SHP77 (cell line): ENCODE measurements around the gene NBPF1.
"Not testable (repeated sequence)": the region's sequence is repeated elsewhere in the genome, so short reads cannot be mapped to it uniquely, and the experiment has no call there.

Source experiments
- DNase-seq, 2 experiments: peaks; one replicate each; lab custom pipeline; 2025; lab: John Stamatoyannopoulos, UW

Gene NBPF1

GRCh38 chr1:16641159-16641975, 28.0 kb upstream of the NBPF1 start:
- DNase-seq = not testable (repeated sequence)

- not testable (repeated sequence) for DNase-seq
Measured at GRCh38 chr1:16639091-16640031, 26.0 kb upstream of the NBPF1 start.

- not testable (repeated sequence) for DNase-seq
Measured at GRCh38 chr1:16637941-16638778, 24.8 kb upstream of the NBPF1 start.

GRCh38 chr1:16636551-16637195, 23.3 kb upstream of the NBPF1 start:
- DNase-seq = not testable (repeated sequence)

- not testable (repeated sequence) for DNase-seq
Measured at GRCh38 chr1:16635959-16636358, 22.6 kb upstream of the NBPF1 start.

- not testable (repeated sequence) for DNase-seq
Measured at GRCh38 chr1:16633540-16634282, 20.3 kb upstream of the NBPF1 start.

GRCh38 chr1:16632044-16632850, 18.9 kb upstream of the NBPF1 start:
- DNase-seq = not testable (repeated sequence)

GRCh38 chr1:16631248-16632043, 18.1 kb upstream of the NBPF1 start:
- DNase-seq = no peak

- DNase-seq = no peak
Measured at GRCh38 chr1:16630661-16631247, 17.4 kb upstream of the NBPF1 start.

GRCh38 chr1:16629916-16630530, 16.7 kb upstream of the NBPF1 start:
- not testable (repeated sequence) for DNase-seq

GRCh38 chr1:16628361-16629111, 15.2 kb upstream of the NBPF1 start:
- no peak for DNase-seq

GRCh38 chr1:16626409-16626983, 13.1 kb upstream of the NBPF1 start:
- DNase-seq = not testable (repeated sequence)

GRCh38 chr1:16625497-16626408, 12.4 kb upstream of the NBPF1 start:
- no peak for DNase-seq

GRCh38 chr1:16623812-16624719, 10.7 kb upstream of the NBPF1 start:
- DNase-seq = not testable (repeated sequence)

GRCh38 chr1:16623337-16623736, 10.0 kb upstream of the NBPF1 start:
- not testable (repeated sequence) for DNase-seq
